Measurements from ENCODE around the gene LRMDA. TPM values are rescaled to one million over a fixed set of nuclear protein-coding genes. Genes with fewer than 3 reads are reported as not detected.

LRMDA gene
- total RNA-seq, 2 donors from 2014 or later = 12.2 to 25.4 TPM

DNA sequence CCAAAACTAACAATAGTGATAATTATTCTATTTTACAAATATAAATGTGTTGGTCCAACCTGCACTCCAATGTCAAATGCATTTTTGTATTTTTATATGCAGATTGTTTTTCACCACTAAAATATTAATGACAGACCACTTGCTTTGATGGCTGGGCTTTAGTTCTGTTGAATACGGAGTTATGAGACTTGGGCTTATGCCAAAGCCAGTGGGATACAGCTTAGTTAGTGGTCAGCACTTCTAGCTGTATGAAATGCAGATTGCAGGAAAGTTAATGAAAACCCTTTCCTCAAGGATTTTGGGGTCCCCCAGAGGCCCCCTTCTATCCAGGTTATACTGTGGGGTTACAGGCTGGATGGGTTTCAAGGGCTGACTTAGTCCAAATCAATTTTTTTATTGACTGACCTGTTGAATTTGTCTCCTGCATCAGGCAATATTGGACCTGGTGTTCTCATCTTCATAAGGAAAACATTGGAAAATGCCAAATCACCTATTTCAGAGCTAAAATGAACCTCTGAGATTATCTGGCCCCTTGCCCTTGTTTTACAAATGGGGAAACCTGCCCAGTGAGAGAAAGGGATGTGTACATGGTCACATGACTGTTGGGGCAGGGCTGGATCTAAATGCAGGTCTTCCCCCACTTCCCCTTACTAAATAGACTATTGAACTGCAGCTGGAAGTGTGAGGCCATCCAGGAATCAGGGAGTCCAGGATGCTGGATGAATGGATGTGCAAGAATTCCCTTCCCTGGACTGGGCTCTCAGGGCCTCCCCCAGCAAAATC is 1120.9 kb downstream of the LRMDA start:
- no peaks in the 10 kb centered on the region for H3K36me3 ChIP-seq (replicated peaks in 1 of 2; ENCODE audit: insufficient read depth in 1 of 2, low read depth in 2 of 2)
- ATAC-seq = no peak

DNA sequence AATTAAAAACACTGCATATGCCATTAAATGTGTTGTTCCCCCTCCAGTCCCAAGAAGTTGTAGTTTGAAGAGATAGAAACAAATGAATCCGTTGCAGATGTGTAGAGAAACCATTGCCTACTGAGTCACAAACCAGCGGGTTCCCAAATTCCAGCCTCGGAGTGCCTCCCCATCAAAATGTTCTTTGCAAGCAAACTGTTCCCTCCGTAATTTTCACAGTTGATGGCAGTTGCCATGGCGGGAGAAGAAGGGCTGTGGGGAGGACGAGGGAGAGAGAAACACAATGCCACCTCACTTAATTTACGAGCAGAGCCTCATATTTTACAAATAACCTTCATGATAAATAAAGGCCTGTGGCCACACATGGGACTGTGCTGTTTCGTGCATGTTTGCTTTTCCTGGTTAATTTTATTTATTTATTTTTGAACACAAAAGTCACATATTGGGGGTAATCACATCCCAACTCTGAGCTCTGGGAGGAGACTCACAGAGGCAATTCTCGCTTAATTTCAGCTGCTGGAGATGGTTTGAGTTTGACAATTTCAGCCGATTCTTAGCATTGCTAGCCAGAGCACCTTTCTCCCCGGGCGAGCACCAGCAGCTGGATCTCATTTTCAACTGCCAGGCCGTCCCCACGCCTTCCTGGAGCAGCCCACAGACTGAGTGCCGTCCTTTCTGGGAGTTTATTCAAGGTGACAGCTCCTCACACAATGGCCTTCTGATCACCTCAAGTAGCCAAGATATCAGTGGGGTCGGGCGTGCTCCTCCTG is 1122.0 kb downstream of the LRMDA start:
- no peaks in the 10 kb centered on the region for H3K27me3 ChIP-seq
- DNase-seq (no peak), ATAC-seq (no peak)
- 91 to 93% methylated on average over 17 of the region's 17 CpGs for WGBS, 2 donors
- H3K4me1 ChIP-seq = peaks cover 15% of the 10 kb centered on the region
- no peak overlapping the region for H3K27ac ChIP-seq
- H3K9me3 ChIP-seq = no peaks in the 10 kb centered on the region
- no peaks in the 10 kb centered on the region for H3K36me3 ChIP-seq (replicated peaks in 1 of 2; ENCODE audit: insufficient read depth in 1 of 2, low read depth in 2 of 2)
- H3K4me3 ChIP-seq = no peak overlapping the region
- TF ChIP-seq, protein P1, sequence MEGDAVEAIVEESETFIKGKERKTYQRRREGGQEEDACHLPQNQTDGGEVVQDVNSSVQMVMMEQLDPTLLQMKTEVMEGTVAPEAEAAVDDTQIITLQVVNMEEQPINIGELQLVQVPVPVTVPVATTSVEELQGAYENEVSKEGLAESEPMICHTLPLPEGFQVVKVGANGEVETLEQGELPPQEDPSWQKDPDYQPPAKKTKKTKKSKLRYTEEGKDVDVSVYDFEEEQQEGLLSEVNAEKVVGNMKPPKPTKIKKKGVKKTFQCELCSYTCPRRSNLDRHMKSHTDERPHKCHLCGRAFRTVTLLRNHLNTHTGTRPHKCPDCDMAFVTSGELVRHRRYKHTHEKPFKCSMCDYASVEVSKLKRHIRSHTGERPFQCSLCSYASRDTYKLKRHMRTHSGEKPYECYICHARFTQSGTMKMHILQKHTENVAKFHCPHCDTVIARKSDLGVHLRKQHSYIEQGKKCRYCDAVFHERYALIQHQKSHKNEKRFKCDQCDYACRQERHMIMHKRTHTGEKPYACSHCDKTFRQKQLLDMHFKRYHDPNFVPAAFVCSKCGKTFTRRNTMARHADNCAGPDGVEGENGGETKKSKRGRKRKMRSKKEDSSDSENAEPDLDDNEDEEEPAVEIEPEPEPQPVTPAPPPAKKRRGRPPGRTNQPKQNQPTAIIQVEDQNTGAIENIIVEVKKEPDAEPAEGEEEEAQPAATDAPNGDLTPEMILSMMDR (IDR thresholded peaks at IDR 0.05) = no peak
- no peak for TF ChIP-seq POLR2A (IDR thresholded peaks at IDR 0.05)
- intact Hi-C loops (cut with DNase I) = no loop called here

More for the DNA sequence above, 1120.9 kb downstream of the LRMDA start:
- intact Hi-C loops (cut with DNase I) = no loop called here
- DNase-seq = no peak
- TF ChIP-seq, protein P1 (IDR thresholded peaks at IDR 0.05) = no peak
- no peak for TF ChIP-seq POLR2A (IDR thresholded peaks at IDR 0.05)
- Histone ChIP-seq H3K27ac (no peak overlapping the region), H3K9me3 (no peaks in the 10 kb centered on the region), H3K4me1 (peaks cover 12% of the 10 kb centered on the region), H3K4me3 (no peak overlapping the region), H3K27me3 (no peaks in the 10 kb centered on the region)
- WGBS, 2 donors = 83 to 85% methylated on average over 1 of the region's 1 CpG

GRCh38 chr10:76554033-76554408 is 1122.6 kb downstream of the LRMDA start:
- 88 to 96% methylated on average over 7 of the region's 7 CpGs for WGBS, 2 donors
- H3K27me3 ChIP-seq = no peaks in the 10 kb centered on the region
- intact Hi-C loops (cut with DNase I) = no loop called here
- no peaks in the 10 kb centered on the region for H3K36me3 ChIP-seq (replicated peaks in 1 of 2; ENCODE audit: insufficient read depth in 1 of 2, low read depth in 2 of 2)
- peaks cover 20% of the 10 kb centered on the region for H3K4me1 ChIP-seq
- TF ChIP-seq, protein P1 (IDR thresholded peaks at IDR 0.05) = no peak
- TF ChIP-seq POLR2A (IDR thresholded peaks at IDR 0.05) = no peak
- DNase-seq (no peak), ATAC-seq (no peak)
- no peak overlapping the region for H3K27ac ChIP-seq
- no peaks in the 10 kb centered on the region for H3K9me3 ChIP-seq
- H3K4me3 ChIP-seq = no peak overlapping the region

GRCh38 chr10:76554478-76554877 is 1123.1 kb downstream of the LRMDA start:
- Histone ChIP-seq H3K36me3 (replicated peaks in 1 of 2; ENCODE audit: insufficient read depth in 1 of 2, low read depth in 2 of 2) (no peaks in the 10 kb centered on the region), H3K9me3 (no peaks in the 10 kb centered on the region), H3K27ac (no peak overlapping the region), H3K4me1 (peaks cover 20% of the 10 kb centered on the region), H3K27me3 (no peaks in the 10 kb centered on the region), H3K4me3 (no peak overlapping the region)
- ATAC-seq (no peak), DNase-seq (no peak)
- TF ChIP-seq POLR2A (IDR thresholded peaks at IDR 0.05) = no peak
- TF ChIP-seq, protein P1 (IDR thresholded peaks at IDR 0.05) = no peak
- 93 to 94% methylated on average over 6 of the region's 6 CpGs for WGBS, 2 donors
- intact Hi-C loops (cut with DNase I) = no loop called here

Measured in body of pancreas (tissue), 4 donors.